Inflammatory macrophage treated with lipopolysaccharide for 1 hour (primary cell): ENCODE measurements around the gene NDEL1.
"Not testable (repeated sequence)": the region's sequence is repeated elsewhere in the genome, so short reads cannot be mapped to it uniquely, and the experiment has no call there.

Experiments used
- DNase-seq, 2 donors: peaks; one replicate each; pipeline ENCODE4 v3.0.0-alpha.2; 2020 to 2022

NDEL1 gene, protein sequence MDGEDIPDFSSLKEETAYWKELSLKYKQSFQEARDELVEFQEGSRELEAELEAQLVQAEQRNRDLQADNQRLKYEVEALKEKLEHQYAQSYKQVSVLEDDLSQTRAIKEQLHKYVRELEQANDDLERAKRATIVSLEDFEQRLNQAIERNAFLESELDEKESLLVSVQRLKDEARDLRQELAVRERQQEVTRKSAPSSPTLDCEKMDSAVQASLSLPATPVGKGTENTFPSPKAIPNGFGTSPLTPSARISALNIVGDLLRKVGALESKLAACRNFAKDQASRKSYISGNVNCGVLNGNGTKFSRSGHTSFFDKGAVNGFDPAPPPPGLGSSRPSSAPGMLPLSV

DNA sequence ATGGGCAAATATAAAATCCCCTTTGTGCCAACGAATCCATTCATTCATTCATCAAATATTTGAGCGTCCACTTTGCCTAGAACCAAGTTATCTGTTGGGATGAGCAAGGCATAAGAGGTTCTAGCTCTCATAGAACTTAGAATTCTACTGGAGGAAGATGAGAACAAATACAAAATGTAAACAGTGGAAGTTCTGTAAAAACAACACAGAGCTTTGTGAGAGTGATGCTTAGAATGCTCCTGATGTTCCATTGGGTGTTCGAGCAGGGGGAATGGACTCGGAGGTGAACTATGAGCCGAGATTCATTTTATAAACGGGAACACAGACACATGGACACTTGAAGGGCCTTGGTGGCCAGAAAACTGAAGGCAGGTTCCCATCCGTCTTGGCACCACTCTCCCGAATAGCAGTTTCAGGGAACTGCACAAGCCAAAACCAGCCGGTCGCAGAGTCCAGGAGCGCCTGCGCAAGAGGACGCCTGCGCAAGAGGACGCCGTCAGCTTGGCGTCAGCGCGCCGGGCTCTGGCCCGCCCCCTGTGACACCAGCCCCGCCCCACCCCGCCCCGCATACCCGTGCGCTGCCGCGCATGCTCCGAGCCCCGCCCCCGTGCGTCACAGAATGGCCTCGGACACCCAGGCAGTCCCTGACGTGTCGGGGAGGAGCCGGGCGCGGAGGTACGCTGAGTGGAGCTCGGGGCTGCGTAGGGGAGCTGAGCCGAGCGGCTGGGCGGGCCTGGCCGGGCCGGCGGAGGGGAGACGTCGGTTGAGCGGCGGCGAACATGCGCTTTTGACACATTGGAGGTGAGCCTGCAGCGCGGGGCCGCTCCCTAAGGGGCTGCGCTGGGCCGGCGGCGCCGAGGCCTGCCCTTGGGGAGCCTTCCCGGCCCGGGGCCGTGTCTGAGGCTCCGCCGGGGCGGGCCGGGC, at the start of gene NDEL1:
TSS of gene NDEL1 (plus strand) at position 640 of the 924 bp plus-strand sequence. CDS start 8,388 bp downstream, outside the sequence.
- peak; percentile 97 to 98 for DNase-seq

DNA sequence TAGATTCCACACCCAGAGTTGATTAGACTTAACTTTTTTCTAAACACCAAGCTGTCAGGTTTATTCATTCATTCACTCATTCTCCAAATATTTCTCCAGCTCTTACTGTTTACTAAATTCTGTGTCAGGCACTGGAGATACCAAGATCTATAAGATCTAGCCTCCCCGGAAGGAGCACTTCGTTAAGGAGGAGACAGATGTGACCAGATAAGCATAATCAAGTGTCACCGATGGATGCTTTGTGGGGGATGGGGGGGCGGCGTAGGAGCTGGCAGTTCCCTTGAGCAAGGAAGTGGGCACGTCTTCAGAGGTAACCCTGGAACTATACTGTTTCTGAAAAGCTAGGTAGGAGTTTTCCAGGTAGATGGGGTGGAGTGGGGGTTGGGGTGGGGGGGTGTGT, 48.8 kb upstream of the NDEL1 start:
- DNase-seq, result no peak

DNA sequence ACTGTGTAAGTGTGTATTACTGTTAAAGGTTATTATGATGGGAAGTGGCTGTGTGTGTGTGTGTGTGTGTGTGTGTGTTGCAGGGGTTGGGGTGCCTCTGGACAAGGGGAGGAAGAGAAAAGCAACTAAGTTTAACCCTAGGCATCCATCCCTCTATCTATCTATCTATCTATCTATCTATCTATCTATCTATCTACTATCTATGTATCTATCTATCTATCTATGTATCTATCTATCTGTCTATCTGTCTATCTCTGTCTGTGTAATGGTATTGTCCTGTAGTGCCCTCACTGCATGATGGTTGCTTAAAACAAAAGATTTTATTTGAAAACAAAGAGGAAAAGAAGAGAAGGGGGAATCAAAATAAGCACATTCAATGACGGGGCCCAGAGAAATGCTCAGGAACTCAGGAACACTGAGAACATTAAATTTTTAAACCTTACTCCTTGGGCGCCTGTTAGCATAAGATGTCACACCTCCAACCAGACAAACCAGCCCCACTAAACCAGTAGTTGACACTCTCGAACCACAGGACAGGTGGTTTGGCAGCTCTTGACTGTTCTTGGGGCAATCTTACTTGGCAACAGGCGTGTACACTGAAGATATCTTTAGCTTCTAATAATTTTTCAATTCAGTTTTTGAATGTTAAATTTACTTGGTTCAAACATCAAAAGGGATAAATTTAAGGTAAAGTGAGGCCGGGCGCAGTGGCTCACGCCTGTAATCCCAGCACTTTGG, 47.6 kb upstream of the NDEL1 start:
- no peak for DNase-seq

DNA sequence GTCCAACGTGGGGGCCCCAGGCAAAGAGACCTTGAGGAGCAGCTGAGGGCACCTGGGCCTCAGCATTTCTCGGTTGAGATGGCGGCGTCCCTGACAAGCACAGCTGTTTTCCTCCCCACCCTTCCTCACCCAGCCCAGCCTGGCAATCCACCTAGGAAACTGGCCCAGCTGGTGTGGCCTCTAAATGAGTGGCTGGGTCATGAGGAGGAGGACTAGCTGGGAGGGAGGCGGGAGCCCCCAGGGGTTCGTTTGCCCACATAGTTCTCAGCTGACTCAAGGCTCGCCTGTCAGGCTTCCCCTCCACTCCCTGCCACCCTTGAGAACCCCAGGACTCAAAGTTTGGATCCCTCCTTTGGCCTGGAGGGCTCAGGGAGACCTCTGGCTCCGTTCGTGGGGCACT, 44.0 kb upstream of the NDEL1 start:
- DNase-seq, result no peak

DNA sequence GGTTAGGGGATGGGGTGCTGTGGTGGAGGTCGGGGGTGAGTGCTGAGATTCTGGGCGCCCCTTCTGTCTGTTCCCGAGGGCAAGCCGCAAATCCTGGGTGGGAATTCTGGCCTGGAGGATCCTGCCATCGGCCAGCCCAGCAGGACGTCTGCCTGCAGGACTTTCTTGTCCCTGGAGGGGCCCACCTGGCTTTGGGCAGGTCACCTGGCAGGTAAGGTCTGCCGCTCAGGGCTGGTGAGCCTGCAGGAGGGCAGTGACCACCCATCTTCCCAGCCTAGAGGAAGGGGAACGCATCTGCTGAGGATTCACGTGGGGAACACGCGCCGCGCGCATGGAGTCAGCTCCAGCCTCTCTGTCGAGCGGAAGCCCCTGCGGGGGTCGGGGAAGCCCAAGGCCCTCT, 43.4 kb upstream of the NDEL1 start:
- DNase-seq, result no peak

DNA sequence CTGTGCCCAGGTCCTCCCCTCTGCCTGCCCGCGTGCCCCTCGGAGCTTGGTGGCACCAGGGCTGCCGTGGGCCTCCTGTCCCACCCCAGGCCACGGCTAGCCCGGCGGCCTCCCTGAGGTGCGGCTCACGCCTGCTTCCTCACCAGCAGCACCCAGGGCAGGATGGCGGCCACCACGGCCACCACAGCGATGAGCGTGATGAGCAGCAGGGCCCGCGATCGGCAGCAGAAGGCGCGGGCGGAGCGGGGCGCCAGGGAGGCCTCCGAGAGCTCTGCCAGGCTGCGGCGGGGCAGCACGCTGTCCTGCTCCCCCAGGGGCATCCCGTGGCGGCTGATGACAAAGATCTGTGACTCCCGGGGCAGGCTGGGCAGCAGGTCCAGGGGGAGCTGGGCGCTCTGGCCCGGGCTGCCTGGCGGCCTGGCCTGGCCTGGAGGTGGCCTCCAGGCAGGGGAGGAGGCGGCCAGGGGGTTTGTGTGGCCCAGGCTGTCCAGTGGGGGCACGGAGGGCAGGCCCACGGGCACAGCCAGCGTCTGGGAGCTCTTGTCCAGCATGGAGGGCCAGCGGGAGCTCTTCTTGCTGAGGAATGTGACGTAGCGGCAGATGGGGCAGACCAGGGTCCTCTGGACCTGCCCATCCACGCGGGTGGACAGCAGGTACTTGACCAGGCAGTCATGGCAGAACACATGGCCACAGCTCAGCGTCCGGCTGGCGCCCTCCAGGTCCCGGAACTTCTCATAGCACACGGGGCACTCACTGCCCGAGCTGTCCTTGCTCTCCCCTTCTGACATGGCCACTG, 42.8 kb upstream of the NDEL1 start:
- no peak for DNase-seq

DNA sequence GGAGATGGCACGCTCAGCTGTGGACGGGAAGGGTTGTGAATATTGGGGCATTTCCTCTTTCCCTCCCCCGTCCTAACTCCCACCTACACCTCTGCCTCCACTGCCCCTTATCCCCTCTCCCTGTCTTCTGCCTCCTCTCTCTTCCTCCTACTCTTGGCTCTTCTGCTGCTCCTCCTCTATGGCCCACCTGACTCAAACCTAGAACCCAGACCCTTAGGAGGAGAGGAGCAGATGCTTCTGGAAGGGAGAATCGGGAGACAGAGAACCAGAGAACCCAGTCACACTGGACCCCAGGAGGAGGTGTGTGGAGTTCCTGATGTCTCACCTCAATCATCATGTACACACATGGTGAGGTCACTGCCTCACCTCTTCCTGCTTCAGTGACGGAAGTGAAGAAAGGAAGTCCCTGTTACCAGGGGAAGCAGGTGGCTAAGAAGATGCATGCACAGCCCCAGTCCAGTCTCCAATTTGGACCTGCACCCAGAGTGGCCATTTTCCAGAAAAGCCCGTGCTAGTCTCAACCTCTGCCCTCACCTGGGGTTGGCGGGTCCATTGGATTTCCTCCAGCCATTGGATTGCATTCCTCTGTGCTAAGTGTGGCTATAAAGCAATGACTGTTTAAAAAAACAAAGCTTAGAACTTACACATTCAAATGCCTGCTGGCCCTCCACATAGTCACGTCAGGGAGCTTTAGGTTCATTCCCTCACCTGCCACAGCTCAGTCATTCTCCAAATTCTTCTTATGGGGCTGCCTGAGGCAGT, 42.0 kb upstream of the NDEL1 start:
- DNase-seq, result no peak

DNA sequence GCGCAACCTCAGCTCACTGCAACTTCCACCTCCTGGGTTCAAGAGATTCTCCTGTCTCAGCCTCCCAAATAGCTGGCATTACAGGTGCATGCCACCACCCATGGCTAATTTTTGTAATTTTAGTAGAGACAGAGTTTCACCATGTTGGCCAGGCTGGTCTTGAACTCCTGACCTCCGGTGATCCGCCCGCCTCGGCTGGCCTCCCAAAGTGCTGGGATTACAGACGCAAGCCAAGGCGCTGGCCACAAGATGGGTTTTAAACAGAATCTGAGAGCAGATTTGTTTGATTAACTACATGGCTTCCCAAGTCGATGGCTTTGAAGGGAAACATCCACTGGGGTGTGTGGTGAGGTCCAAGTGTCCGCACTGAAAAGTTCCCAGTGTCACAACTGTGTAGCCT, 41.2 kb upstream of the NDEL1 start:
- DNase-seq, result not testable (repeated sequence)

DNA sequence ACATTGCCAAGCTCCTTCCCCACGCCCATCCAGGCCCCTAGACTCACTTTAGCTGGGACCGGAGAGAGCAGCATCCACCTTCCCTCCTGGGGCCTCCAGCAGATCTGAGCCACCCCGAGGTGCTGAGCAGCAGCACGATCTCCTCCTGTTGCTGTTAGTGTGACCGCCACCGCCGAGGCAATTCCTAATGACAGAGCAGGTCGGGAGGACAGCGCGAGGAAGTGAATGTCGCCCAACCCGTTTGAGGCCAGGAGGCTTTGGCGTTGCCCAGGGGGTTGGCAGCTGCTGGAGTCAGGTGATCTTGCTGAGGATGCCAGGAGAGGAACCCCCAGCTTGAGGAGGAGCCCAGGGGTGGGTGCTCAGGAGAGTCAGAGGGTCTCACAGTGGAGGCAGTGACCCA, 38.0 kb upstream of the NDEL1 start, which contains the start of gene RNF222:
TSS of gene RNF222 (minus strand) at position 192 of the 400 bp plus-strand sequence. CDS start 4,366 bp downstream, outside the sequence.
- DNase-seq, result no peak

DNA sequence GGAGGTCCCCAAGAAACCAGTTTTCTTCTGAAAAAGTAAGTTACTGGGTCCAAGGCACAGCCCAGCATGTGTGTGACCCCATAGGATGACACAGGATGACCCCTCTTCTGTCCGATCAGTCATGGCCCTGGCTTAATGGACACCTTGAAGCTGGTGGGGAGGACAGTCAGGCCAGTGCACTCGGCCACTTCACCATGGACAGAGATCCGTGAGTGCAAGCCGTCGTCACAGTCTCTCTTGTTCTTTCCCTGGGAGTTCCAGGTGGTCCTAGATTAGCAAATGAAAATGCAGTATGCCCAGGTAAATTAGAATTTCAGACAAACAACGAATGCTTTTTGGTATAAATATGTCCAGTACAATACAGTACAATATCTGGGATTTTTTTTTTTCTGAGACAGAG, 36.7 kb upstream of the NDEL1 start:
- DNase-seq, result no peak

DNA sequence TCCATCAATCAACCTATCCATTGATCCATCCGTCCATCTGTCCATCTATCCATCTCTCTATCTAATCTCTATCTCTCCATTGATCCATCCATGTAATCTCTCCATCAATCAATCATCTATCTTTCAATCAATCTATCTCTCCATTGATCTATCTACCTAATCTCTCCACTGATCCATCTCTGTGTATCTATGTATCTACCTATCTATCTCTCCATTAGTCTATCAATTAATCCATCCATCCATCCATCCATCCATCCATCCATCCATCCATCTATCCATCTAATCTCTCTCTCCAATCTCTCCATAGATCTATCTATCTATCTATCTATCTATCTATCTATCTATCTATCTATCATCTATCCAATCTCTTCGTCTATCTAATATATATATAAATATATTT, 34.6 kb upstream of the NDEL1 start:
- DNase-seq, result no peak

DNA sequence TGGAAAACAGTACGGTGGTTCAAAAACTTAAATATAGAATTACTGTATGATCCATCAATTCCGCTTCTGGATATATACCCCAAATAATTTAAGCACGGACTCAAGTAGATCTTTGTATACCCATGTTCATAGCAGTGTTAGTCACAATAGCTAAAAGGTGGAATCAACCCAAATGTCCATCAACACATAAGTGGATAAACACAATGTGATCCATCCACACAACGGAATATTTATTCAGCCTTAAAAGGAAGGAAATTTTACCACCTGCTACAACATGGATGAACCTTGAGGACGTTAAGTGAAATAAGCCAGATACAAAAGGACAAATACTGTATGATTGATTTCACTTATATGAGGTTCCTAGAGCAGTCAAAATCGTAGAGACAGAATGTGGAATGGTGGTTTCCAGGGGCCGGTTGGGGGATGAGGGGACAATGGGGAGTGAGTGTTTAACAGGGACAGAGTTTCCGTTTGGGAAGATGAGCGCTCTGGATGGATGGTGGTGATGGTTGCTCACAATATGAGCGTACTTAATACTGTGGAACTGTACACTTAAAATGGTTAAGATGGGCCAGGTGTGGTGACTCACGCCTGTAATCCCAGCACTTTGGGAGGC, 32.7 kb upstream of the NDEL1 start:
- no peak for DNase-seq

DNA sequence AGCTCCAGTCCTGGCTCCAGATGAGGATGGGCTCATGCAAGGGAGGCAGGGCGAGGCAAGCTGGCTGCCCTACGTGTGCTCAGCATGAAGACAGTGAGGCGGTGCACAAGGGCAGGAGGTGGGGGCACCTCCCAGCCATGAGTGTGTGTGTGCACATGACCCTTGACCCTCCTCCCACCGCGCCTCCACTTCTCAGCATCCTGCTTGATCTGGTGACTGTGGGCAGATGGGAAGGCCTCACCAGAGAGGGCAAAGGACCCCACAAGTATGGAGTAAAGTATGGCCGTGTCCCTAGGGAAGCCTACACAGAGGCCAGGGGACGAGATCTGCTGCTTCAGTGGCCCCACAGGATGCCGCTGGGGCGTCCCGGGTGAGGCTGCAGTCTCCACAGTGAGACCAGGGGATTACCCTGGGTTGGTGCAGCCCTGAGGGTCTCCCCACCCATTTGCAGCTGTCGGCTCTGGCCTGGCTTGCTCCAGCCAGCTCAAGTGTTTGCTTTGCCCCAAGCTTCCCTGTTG, 30.1 kb upstream of the NDEL1 start:
- DNase-seq, result no peak

DNA sequence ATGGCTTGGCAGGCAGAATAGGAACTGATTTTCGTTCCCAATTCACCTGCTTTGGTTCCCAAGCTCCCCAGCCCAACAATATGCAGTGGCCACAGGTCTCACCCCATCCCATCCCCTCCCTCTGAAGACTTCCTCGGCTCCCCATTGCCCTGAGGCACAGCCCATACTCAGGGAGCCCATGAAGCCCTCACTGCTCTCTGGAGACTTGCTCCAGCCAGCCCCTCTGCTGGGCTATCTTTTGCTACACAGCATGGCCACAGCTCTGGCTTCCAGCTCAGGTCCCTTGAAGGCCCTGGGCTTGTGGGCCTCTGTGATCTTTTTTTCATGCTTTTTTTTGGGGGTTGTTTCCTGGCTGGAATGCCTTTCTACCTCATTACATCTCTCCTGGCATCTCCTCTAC, 29.5 kb upstream of the NDEL1 start:
- DNase-seq, result no peak

DNA sequence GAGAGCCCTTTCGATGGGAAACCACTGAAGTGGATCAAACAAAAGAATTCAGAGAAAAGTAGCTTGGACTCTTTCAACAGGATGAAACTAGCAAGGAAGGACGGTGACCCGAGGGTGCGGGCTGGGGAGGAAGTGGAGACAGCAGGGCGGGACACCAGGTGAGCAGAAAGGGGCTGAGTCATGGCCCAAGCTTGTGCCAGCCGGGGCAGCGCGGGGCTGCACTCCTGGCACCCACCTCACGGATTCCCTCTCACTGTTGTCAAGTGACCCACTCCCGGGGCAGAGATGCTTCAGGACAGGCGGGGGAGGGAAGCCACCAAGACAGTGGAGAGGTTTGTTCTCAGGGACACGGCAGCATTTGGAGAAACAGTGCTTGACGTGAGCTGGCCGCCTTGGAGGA, 27.3 kb upstream of the NDEL1 start:
- DNase-seq, result no peak

DNA sequence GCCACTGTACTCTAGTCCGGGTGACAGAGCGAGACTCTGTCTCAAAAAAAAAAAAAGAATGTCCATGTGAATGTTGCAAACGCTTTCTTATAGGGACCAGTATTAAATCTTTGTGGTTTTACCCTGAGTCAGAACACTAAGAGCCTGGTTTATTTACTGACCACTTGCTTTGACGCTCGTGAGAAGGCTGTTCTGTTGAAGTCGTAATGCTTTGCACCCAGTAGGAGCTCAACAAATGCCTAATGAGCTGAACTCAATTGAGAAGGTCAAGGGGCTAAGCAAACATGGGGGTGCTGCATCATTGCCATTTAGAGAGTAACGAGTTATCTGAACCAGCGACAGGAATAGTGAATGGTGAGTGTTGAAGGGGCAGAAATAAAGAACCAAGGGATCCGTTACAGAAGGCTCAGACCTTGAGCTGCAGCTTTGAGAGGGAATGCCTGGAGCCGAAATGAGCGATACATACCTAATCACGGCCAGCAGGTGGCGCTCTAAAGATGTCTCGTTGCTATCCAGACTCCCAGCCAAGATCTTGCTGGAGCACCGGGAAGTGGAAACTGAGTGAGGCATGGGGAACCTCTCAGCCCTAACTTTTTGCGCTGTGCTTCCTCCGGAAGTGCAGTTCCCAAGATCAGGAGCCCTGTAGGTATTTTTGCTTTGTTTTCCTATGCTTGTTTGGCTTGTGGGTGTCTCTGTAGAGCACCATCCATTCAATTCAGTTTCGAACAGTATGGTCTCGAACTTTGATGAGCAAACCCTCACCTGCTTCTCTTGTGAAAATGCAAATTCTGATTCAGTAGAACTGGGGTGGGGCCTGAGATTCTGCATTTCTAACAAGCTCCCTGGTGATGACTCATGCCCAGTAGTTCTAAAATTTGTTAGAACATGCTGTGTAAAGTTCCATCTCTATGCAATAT, 25.5 kb upstream of the NDEL1 start:
- DNase-seq, result peak; percentile 72 to 95

DNA sequence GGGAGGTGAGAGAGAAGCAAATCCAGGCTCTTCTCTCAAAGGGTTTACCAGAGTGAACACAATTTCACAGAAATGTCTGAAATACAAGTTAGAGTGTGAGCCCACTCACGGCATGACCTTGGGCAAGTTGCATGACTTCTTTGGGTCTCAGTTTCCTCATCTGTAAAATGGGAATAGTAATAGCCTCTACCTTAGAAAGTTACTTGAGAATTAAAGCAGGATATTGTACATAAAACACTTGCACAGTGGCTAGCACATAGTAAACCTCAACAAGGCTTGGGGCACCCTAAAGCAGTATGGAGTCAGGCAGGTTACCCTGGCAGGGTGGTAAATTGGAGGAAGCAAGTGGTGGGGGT, 24.8 kb upstream of the NDEL1 start:
- DNase-seq, result no peak

DNA sequence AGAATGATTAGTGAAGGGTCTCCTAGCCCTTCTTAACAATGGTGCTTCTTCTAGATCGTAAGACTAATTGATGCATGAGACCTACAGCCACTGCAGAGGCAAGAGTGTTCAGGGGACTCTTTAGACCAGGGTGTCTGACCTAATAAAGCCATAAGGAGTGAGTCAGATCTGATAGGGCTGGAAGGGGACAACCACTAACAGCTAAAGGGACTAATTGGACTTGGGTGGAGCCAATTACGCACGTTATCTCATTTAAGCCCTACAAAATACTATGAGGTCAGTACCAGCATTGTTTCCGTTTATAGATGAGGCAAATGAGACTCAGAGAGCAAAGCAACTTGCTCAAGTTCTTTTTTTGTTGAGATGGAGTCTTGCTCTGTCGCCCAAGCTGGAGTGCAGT, 23.6 kb upstream of the NDEL1 start:
- DNase-seq, result no peak

DNA sequence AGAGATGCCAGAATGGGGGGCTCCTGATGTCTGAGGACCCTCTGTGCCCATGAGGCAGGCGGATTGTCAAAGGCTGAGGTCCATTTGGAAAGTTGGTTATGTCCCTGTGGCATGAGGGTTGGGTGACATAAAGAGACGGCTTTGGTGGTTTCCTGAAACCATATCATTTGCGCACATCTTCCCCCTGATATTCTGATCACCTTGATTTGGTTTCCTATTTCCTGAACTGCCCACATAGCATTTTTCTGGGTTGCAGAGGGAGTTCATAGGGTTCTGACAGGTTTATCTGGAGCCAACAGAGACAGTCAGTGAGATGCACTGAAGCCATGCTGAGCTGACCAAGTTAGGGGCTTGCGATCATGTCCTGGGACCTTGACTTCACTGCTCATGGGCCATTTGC, 22.4 kb upstream of the NDEL1 start:
- DNase-seq, result no peak

DNA sequence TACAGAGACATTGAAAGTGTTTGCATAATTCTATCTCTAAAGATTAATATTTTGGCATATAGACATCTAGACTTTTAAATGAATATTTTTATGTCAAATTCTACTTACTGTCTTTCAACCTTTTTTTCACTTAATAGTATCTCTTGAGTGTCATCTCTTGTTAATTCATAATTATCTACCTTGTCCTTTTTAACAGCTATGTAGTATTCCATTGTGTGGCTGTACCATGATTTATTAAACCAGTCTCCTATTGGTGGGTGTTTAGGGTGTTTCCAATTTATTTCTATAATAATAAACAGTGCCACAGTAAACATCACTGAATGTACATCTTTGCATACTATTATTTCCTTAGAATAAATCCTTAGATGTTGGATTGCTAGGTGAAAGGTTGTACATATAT, 21.7 kb upstream of the NDEL1 start:
- DNase-seq, result no peak
